ENCODE results near the gene TMEM207. TPM values are rescaled to one million over a fixed set of nuclear protein-coding genes. Genes with fewer than 3 reads are reported as not detected.

Gene TMEM207
- total RNA-seq, 1 experiment from 2014 or later = not detected

DNA sequence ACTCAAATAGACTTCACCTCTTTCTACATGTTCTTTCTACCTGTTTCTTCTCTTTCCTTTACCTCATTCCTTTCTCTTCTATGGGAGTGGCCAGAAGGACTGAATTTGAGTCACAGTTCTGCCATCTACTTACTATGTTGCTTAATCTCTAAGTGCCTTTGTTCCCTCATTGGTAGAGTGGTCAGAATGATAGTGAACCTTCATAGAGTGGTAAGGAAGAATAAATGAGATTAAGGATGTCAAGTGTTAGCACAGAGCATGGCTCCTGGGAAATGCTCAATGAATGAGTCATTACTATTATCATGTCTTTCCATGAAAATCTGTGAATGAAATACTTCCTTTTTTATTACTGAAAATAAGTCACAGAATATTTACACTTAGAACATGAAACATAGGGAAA is 17.5 kb downstream of the TMEM207 start:
- H3K27ac ChIP-seq (ENCODE audit: low read depth, low read length) = no peak overlapping the region
- no peaks in the 10 kb centered on the region for H3K79me2 ChIP-seq (ENCODE audit: insufficient read depth, low read length)
- no TSS peak for BruUV-seq (replicated peaks)
- H3K4me1 ChIP-seq (ENCODE audit: control insufficient read depth in 1 of 2, insufficient read depth in 2 of 2, low read length in 2 of 2) = no peaks in the 10 kb centered on the region
- TF ChIP-seq FOSL1 (IDR thresholded peaks at IDR 0.05; ENCODE audit: low read depth) (0 out of 2 replicates have a peak, but pooled peaks have one; percentile 18), SIN3A (IDR thresholded peaks at IDR 0.05; ENCODE audit: low read depth) (no peak)
- no peaks in the 10 kb centered on the region for H3K36me3 ChIP-seq (ENCODE audit: control insufficient read depth in 1 of 2, insufficient read depth in 2 of 2, low read length in 2 of 2)
- ATAC-seq (no peak), DNase-seq (ENCODE audit: low read depth, low spot score) (no peak)
- no peaks in the 10 kb centered on the region for H3K27me3 ChIP-seq (ENCODE audit: insufficient read depth, low read length)
- no peaks in the 10 kb centered on the region for H3K9me2 ChIP-seq (ENCODE audit: insufficient read depth)
- H3K9ac ChIP-seq (ENCODE audit: low read length) = no peak overlapping the region
- H4K20me1 ChIP-seq (ENCODE audit: insufficient read depth) = no peaks in the 10 kb centered on the region
- no peak overlapping the region for H3K4me3 ChIP-seq (replicated peaks in 1 of 2; ENCODE audit: low read depth in 1 of 2, low read length in 2 of 2)
- intact Hi-C loops (cut with micrococcal nuclease) = no loop called here
- ChIA-PET POLR2A (no interaction called here), CTCF (no interaction called here), RAD21 (ENCODE audit: low non-redundant PET in 1 of 2, low total read pairs in 2 of 2, uncharacterized antibody in 2 of 2, unreplicated experiment in 2 of 2) (no interaction called here)
- H3K4me2 ChIP-seq (ENCODE audit: low read length) = no peak overlapping the region
- H3K9me3 ChIP-seq (ENCODE audit: control insufficient read depth in 1 of 2, insufficient read depth in 1 of 2, low read depth in 1 of 2, low read length in 2 of 2) = no peaks in the 10 kb centered on the region
- H2AFZ ChIP-seq (ENCODE audit: low read depth, low read length, poor library complexity, severe bottlenecking) = no peak overlapping the region

DNA sequence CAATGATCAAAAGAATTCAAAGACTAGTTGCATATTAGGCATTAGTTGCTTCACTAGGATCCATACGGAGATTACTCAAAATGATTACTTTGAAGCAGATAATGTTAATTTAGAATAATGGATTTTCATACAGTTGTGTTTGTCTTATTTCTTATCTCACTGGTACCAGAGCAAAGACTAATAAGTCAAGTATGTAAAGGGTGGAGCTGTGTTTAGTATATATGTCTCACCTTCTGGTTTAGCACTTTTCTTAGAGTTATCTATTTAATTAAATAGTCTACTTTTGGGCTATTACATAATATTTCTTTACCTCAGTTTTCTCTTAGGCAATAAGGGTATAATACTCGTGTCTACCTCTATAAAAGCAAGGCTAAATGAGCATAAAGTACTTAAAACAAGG is 18.8 kb downstream of the TMEM207 start:
- no peaks in the 10 kb centered on the region for H3K27me3 ChIP-seq (ENCODE audit: insufficient read depth, low read length)
- H3K27ac ChIP-seq (ENCODE audit: low read depth, low read length) = no peak overlapping the region
- DNase-seq (ENCODE audit: low read depth, low spot score) (no peak), ATAC-seq (no peak)
- no peak overlapping the region for H3K4me3 ChIP-seq (replicated peaks in 1 of 2; ENCODE audit: low read depth in 1 of 2, low read length in 2 of 2)
- no peak overlapping the region for H3K4me2 ChIP-seq (ENCODE audit: low read length)
- ChIA-PET POLR2A (no interaction called here), CTCF (interaction anchor here (0.7 kb wide), 1 partner anchor 12 kb away, joined by 3 read pairs; no protein-coding TSS in a partner anchor), RAD21 (ENCODE audit: low non-redundant PET in 1 of 2, low total read pairs in 2 of 2, uncharacterized antibody in 2 of 2, unreplicated experiment in 2 of 2) (no interaction called here)
- no peaks in the 10 kb centered on the region for H3K36me3 ChIP-seq (ENCODE audit: control insufficient read depth in 1 of 2, insufficient read depth in 2 of 2, low read length in 2 of 2)
- H3K79me2 ChIP-seq (ENCODE audit: insufficient read depth, low read length) = no peaks in the 10 kb centered on the region
- H3K9me2 ChIP-seq (ENCODE audit: insufficient read depth) = no peaks in the 10 kb centered on the region
- no peaks in the 10 kb centered on the region for H3K9me3 ChIP-seq (ENCODE audit: control insufficient read depth in 1 of 2, insufficient read depth in 1 of 2, low read depth in 1 of 2, low read length in 2 of 2)
- H3K9ac ChIP-seq (ENCODE audit: low read length) = no peak overlapping the region
- no peaks in the 10 kb centered on the region for H4K20me1 ChIP-seq (ENCODE audit: insufficient read depth)
- H3K4me1 ChIP-seq (ENCODE audit: control insufficient read depth in 1 of 2, insufficient read depth in 2 of 2, low read length in 2 of 2) = no peaks in the 10 kb centered on the region
- no peak overlapping the region for H2AFZ ChIP-seq (ENCODE audit: low read depth, low read length, poor library complexity, severe bottlenecking)
- intact Hi-C loops (cut with micrococcal nuclease) = no loop called here
- BruUV-seq (replicated peaks) = no TSS peak
- TF ChIP-seq ELF1 (IDR thresholded peaks at IDR 0.05; ENCODE audit: borderline replicate concordance, low read depth) = no peak
- TF ChIP-seq ZNF274 (IDR thresholded peaks at IDR 0.05; ENCODE audit: low read depth, low read length) = no peak
- TF ChIP-seq EZH2phosphoT487 (IDR thresholded peaks at IDR 0.05; ENCODE audit: borderline replicate concordance) = no peak
- TF ChIP-seq POLR2A (IDR thresholded peaks at IDR 0.05; ENCODE audit: borderline replicate concordance, extremely low read depth, insufficient read depth, insufficient read length) = no peak
- no peak for TF ChIP-seq RAD21 (IDR thresholded peaks at IDR 0.05; ENCODE audit: low read depth)
- no peak for TF ChIP-seq YY1 (IDR thresholded peaks at IDR 0.05; ENCODE audit: extremely low read depth, insufficient replicate concordance, low read depth, low read length)
- TF ChIP-seq SIN3A (IDR thresholded peaks at IDR 0.05; ENCODE audit: low read depth) = no peak
- no peak for TF ChIP-seq POLR2AphosphoS5 (IDR thresholded peaks at IDR 0.05; ENCODE audit: low read depth, low read length)
- no peak for TF ChIP-seq EZH2 (IDR thresholded peaks at IDR 0.05)
- TF ChIP-seq, protein P1, sequence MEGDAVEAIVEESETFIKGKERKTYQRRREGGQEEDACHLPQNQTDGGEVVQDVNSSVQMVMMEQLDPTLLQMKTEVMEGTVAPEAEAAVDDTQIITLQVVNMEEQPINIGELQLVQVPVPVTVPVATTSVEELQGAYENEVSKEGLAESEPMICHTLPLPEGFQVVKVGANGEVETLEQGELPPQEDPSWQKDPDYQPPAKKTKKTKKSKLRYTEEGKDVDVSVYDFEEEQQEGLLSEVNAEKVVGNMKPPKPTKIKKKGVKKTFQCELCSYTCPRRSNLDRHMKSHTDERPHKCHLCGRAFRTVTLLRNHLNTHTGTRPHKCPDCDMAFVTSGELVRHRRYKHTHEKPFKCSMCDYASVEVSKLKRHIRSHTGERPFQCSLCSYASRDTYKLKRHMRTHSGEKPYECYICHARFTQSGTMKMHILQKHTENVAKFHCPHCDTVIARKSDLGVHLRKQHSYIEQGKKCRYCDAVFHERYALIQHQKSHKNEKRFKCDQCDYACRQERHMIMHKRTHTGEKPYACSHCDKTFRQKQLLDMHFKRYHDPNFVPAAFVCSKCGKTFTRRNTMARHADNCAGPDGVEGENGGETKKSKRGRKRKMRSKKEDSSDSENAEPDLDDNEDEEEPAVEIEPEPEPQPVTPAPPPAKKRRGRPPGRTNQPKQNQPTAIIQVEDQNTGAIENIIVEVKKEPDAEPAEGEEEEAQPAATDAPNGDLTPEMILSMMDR (IDR thresholded peaks at IDR 0.05 in 2 of 3, conservative IDR thresholded peaks at IDR 0.05 in 1 of 3; ENCODE audit: borderline replicate concordance in 1 of 3, insufficient read depth in 1 of 3, low read depth in 2 of 3, low read length in 2 of 3) = no peak
- no peak for TF ChIP-seq SP1 (IDR thresholded peaks at IDR 0.05; ENCODE audit: low read depth)
- no peak for TF ChIP-seq ZFX (IDR thresholded peaks at IDR 0.05)
- TF ChIP-seq, protein P2, sequence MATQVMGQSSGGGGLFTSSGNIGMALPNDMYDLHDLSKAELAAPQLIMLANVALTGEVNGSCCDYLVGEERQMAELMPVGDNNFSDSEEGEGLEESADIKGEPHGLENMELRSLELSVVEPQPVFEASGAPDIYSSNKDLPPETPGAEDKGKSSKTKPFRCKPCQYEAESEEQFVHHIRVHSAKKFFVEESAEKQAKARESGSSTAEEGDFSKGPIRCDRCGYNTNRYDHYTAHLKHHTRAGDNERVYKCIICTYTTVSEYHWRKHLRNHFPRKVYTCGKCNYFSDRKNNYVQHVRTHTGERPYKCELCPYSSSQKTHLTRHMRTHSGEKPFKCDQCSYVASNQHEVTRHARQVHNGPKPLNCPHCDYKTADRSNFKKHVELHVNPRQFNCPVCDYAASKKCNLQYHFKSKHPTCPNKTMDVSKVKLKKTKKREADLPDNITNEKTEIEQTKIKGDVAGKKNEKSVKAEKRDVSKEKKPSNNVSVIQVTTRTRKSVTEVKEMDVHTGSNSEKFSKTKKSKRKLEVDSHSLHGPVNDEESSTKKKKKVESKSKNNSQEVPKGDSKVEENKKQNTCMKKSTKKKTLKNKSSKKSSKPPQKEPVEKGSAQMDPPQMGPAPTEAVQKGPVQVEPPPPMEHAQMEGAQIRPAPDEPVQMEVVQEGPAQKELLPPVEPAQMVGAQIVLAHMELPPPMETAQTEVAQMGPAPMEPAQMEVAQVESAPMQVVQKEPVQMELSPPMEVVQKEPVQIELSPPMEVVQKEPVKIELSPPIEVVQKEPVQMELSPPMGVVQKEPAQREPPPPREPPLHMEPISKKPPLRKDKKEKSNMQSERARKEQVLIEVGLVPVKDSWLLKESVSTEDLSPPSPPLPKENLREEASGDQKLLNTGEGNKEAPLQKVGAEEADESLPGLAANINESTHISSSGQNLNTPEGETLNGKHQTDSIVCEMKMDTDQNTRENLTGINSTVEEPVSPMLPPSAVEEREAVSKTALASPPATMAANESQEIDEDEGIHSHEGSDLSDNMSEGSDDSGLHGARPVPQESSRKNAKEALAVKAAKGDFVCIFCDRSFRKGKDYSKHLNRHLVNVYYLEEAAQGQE (IDR thresholded peaks at IDR 0.05; ENCODE audit: low read depth) = no peak
- no peak for TF ChIP-seq CBX3 (IDR thresholded peaks at IDR 0.05; ENCODE audit: low read depth)
- TF ChIP-seq TCF7L2 (IDR thresholded peaks at IDR 0.05; ENCODE audit: borderline replicate concordance, extremely low read depth, insufficient read depth, insufficient read length) = no peak
- no peak for TF ChIP-seq EGR1 (IDR thresholded peaks at IDR 0.05; ENCODE audit: low read depth)
- no peak for TF ChIP-seq CEBPB (IDR thresholded peaks at IDR 0.05; ENCODE audit: low read depth)

Measured in HCT116 (cell line).